ENCODE measurements around the gene ABLIM1.

ABLIM1 gene

DNA sequence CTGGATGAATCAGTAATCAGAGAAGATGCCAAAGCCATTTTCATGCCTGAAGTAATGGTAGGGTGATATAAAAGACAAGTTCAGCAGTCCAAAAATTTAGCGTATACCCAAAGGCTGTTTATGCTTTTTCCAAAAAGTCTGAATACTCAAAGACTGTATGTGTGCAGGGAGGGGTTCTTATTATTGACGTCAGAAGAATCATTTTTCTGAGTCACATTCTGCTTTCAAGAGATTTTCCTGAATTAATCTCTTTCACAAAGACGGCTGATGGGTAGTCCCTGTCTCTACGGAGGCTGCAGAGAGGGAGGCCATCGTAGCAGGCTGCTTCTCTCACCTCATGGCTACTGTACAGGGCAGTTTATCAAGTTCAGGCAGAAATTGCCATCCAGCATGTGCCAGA is 30.7 kb upstream of the ABLIM1 start:
- Histone ChIP-seq H3K4me3 (ENCODE audit: low read length in 2 of 2) (no peak overlapping the region), H3K27ac (ENCODE audit: low read depth in 2 of 2, low read length in 2 of 2) (no peak overlapping the region), H3K36me3 (ENCODE audit: control insufficient read depth in 2 of 2, insufficient read depth in 2 of 2, low read length in 2 of 2) (no peaks in the 10 kb centered on the region), H3K27me3 (ENCODE audit: control insufficient read depth in 2 of 2, insufficient read depth in 2 of 2, low read length in 2 of 2) (no peaks in the 10 kb centered on the region), H3K9me3 (ENCODE audit: control insufficient read depth in 2 of 2, low read length in 2 of 2) (no peaks in the 10 kb centered on the region), H3K4me1 (ENCODE audit: control insufficient read depth in 2 of 2, insufficient read depth in 2 of 2, low read length in 2 of 2) (peaks cover 18% of the 10 kb centered on the region in 2 donors), H3K9ac (ENCODE audit: low read depth in 1 of 2, low read length in 2 of 2) (no peak overlapping the region)

DNA sequence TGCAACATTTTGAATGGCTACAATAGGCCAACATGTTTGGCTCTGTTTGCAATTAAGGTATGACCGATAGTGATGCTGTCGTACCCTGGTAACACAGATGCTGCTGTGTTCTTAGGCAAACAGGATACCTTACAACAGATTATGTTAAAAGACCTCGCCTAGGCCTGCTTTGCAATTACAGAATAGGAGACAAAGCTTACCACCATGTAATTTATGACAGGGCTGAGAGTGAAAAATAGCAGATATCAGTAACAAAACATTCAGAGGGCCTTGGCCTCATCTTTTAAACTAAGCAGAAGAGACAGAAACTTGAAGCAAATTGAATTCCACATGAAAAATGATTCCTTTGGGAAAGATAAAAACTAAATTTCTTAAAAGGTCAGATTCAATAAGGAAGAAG is 29.4 kb upstream of the ABLIM1 start:
- no peaks in the 10 kb centered on the region for H3K27me3 ChIP-seq (ENCODE audit: control insufficient read depth in 2 of 2, insufficient read depth in 2 of 2, low read length in 2 of 2)
- no peak overlapping the region for H3K27ac ChIP-seq (ENCODE audit: low read depth in 2 of 2, low read length in 2 of 2)

GRCh38 chr10:114686013-114686412 is 27.9 kb upstream of the ABLIM1 start:
- Histone ChIP-seq H3K36me3 (ENCODE audit: control insufficient read depth in 2 of 2, insufficient read depth in 2 of 2, low read length in 2 of 2) (no peaks in the 10 kb centered on the region), H3K27me3 (ENCODE audit: control insufficient read depth in 2 of 2, insufficient read depth in 2 of 2, low read length in 2 of 2) (no peaks in the 10 kb centered on the region), H3K4me1 (ENCODE audit: control insufficient read depth in 2 of 2, insufficient read depth in 2 of 2, low read length in 2 of 2) (peaks cover 24 to 34% of the 10 kb centered on the region in 2 donors), H3K27ac (ENCODE audit: low read depth in 2 of 2, low read length in 2 of 2) (no peak overlapping the region), H3K9me3 (ENCODE audit: control insufficient read depth in 2 of 2, low read length in 2 of 2) (no peaks in the 10 kb centered on the region), H3K9ac (ENCODE audit: low read depth in 1 of 2, low read length in 2 of 2) (no peak overlapping the region), H3K4me3 (ENCODE audit: low read length in 2 of 2) (no peak overlapping the region)

More for the DNA sequence above, 29.4 kb upstream of the ABLIM1 start:
- Histone ChIP-seq H3K9me3 (ENCODE audit: control insufficient read depth in 2 of 2, low read length in 2 of 2) (no peaks in the 10 kb centered on the region), H3K36me3 (ENCODE audit: control insufficient read depth in 2 of 2, insufficient read depth in 2 of 2, low read length in 2 of 2) (no peaks in the 10 kb centered on the region), H3K9ac (ENCODE audit: low read depth in 1 of 2, low read length in 2 of 2) (no peak overlapping the region), H3K4me1 (ENCODE audit: control insufficient read depth in 2 of 2, insufficient read depth in 2 of 2, low read length in 2 of 2) (peaks cover 24 to 27% of the 10 kb centered on the region in 2 donors), H3K4me3 (ENCODE audit: low read length in 2 of 2) (no peak overlapping the region)

GRCh38 chr10:114685456-114685855 is 27.4 kb upstream of the ABLIM1 start:
- Histone ChIP-seq H3K4me3 (ENCODE audit: low read length in 2 of 2) (no peak overlapping the region), H3K9ac (ENCODE audit: low read depth in 1 of 2, low read length in 2 of 2) (no peak overlapping the region), H3K4me1 (ENCODE audit: control insufficient read depth in 2 of 2, insufficient read depth in 2 of 2, low read length in 2 of 2) (peaks cover 24 to 34% of the 10 kb centered on the region in 2 donors), H3K27me3 (ENCODE audit: control insufficient read depth in 2 of 2, insufficient read depth in 2 of 2, low read length in 2 of 2) (no peaks in the 10 kb centered on the region), H3K36me3 (ENCODE audit: control insufficient read depth in 2 of 2, insufficient read depth in 2 of 2, low read length in 2 of 2) (no peaks in the 10 kb centered on the region), H3K27ac (ENCODE audit: low read depth in 2 of 2, low read length in 2 of 2) (peak overlapping the region; percentile 90 to 91), H3K9me3 (ENCODE audit: control insufficient read depth in 2 of 2, low read length in 2 of 2) (no peaks in the 10 kb centered on the region)

- Histone ChIP-seq H3K4me1 (ENCODE audit: control insufficient read depth in 2 of 2, insufficient read depth in 2 of 2, low read length in 2 of 2) (peaks cover 24 to 34% of the 10 kb centered on the region in 2 donors), H3K27ac (ENCODE audit: low read depth in 2 of 2, low read length in 2 of 2) (peak overlapping the region; percentile 90 to 91), H3K27me3 (ENCODE audit: control insufficient read depth in 2 of 2, insufficient read depth in 2 of 2, low read length in 2 of 2) (no peaks in the 10 kb centered on the region), H3K36me3 (ENCODE audit: control insufficient read depth in 2 of 2, insufficient read depth in 2 of 2, low read length in 2 of 2) (no peaks in the 10 kb centered on the region), H3K9me3 (ENCODE audit: control insufficient read depth in 2 of 2, low read length in 2 of 2) (no peaks in the 10 kb centered on the region), H3K9ac (ENCODE audit: low read depth in 1 of 2, low read length in 2 of 2) (peak overlapping the region; percentile 59 to 60), H3K4me3 (ENCODE audit: low read length in 2 of 2) (peak overlapping the region; percentile 64 to 66)
Measured at GRCh38 chr10:114684822-114685209, 26.7 kb upstream of the ABLIM1 start.

GRCh38 chr10:114684084-114684821 is 26.2 kb upstream of the ABLIM1 start:
- Histone ChIP-seq H3K4me3 (ENCODE audit: low read length in 2 of 2) (peak overlapping the region; percentile 64 to 66), H3K9ac (ENCODE audit: low read depth in 1 of 2, low read length in 2 of 2) (peak overlapping the region; percentile 59 to 60), H3K27ac (ENCODE audit: low read depth in 2 of 2, low read length in 2 of 2) (peak overlapping the region; percentile 90 to 91), H3K36me3 (ENCODE audit: control insufficient read depth in 2 of 2, insufficient read depth in 2 of 2, low read length in 2 of 2) (no peaks in the 10 kb centered on the region), H3K9me3 (ENCODE audit: control insufficient read depth in 2 of 2, low read length in 2 of 2) (no peaks in the 10 kb centered on the region), H3K27me3 (ENCODE audit: control insufficient read depth in 2 of 2, insufficient read depth in 2 of 2, low read length in 2 of 2) (no peaks in the 10 kb centered on the region), H3K4me1 (ENCODE audit: control insufficient read depth in 2 of 2, insufficient read depth in 2 of 2, low read length in 2 of 2) (peaks cover 24 to 34% of the 10 kb centered on the region in 2 donors)

DNA sequence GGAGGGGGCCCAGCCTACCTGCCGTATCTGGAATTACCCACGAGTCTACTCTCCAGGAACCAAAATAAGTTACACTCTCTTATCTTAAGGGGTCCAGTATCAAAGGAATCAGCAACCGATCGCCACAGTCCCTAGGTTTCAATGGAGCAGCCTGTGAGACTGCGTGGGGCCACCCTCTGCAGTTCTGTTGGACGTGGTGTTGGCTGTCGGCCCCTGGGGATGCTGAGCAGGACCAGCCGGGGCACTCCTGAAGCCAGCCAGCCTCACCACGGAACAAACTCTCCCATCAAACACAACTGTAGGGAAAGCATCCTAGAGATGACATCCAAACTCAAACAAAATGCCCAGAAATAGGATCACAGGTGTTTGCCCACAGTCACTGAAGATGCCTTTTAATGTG is 25.5 kb upstream of the ABLIM1 start:
- no peaks in the 10 kb centered on the region for H3K36me3 ChIP-seq (ENCODE audit: control insufficient read depth in 2 of 2, insufficient read depth in 2 of 2, low read length in 2 of 2)
- H3K4me3 ChIP-seq (ENCODE audit: low read length in 2 of 2): peak overlapping the region; percentile 64 to 66
- no peaks in the 10 kb centered on the region for H3K9me3 ChIP-seq (ENCODE audit: control insufficient read depth in 2 of 2, low read length in 2 of 2)
- peak overlapping the region; percentile 69 to 91 for H3K27ac ChIP-seq (ENCODE audit: low read depth in 2 of 2, low read length in 2 of 2)
- H3K4me1 ChIP-seq (ENCODE audit: control insufficient read depth in 2 of 2, insufficient read depth in 2 of 2, low read length in 2 of 2): peaks cover 24 to 34% of the 10 kb centered on the region in 2 donors
- H3K9ac ChIP-seq (ENCODE audit: low read depth in 1 of 2, low read length in 2 of 2): peak overlapping the region; percentile 18 to 20
- H3K27me3 ChIP-seq (ENCODE audit: control insufficient read depth in 2 of 2, insufficient read depth in 2 of 2, low read length in 2 of 2): no peaks in the 10 kb centered on the region

- no peaks in the 10 kb centered on the region for H3K27me3 ChIP-seq (ENCODE audit: control insufficient read depth in 2 of 2, insufficient read depth in 2 of 2, low read length in 2 of 2)
- no peaks in the 10 kb centered on the region for H3K9me3 ChIP-seq (ENCODE audit: control insufficient read depth in 2 of 2, low read length in 2 of 2)
- peak overlapping the region in 1 of 2 donors; percentile 18 for H3K9ac ChIP-seq (ENCODE audit: low read depth in 1 of 2, low read length in 2 of 2)
- H3K4me1 ChIP-seq (ENCODE audit: control insufficient read depth in 2 of 2, insufficient read depth in 2 of 2, low read length in 2 of 2): peaks cover 24 to 34% of the 10 kb centered on the region in 2 donors
- H3K36me3 ChIP-seq (ENCODE audit: control insufficient read depth in 2 of 2, insufficient read depth in 2 of 2, low read length in 2 of 2): no peaks in the 10 kb centered on the region
- H3K4me3 ChIP-seq (ENCODE audit: low read length in 2 of 2): peak overlapping the region; percentile 64 to 66
- H3K27ac ChIP-seq (ENCODE audit: low read depth in 2 of 2, low read length in 2 of 2): peak overlapping the region; percentile 69 to 91
Measured at GRCh38 chr10:114683162-114683561, 25.1 kb upstream of the ABLIM1 start.

DNA sequence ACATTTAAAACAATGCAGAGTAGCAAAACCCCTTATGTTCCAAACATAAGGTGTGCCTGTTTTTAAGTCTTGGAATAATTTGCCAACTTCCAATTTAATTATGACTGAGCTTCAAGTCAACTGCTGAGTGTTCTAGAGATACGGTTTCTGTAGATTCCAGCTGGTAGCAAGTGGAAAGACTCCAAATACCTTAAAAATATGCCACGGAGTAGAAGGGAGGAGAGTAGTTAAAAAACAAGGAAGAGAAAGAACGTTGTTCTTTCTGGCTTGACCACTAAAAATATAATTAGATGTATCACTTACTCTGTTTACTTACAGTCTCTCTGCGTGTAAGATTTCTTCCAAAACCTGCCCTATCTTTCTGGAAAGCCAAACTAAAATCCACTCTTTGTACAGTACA is 24.5 kb upstream of the ABLIM1 start:
- H3K9ac ChIP-seq (ENCODE audit: low read depth in 1 of 2, low read length in 2 of 2): no peak overlapping the region
- no peak overlapping the region for H3K27ac ChIP-seq (ENCODE audit: low read depth in 2 of 2, low read length in 2 of 2)
- peaks cover 24 to 34% of the 10 kb centered on the region in 2 donors for H3K4me1 ChIP-seq (ENCODE audit: control insufficient read depth in 2 of 2, insufficient read depth in 2 of 2, low read length in 2 of 2)
- H3K4me3 ChIP-seq (ENCODE audit: low read length in 2 of 2): no peak overlapping the region
- no peaks in the 10 kb centered on the region for H3K27me3 ChIP-seq (ENCODE audit: control insufficient read depth in 2 of 2, insufficient read depth in 2 of 2, low read length in 2 of 2)
- no peaks in the 10 kb centered on the region for H3K9me3 ChIP-seq (ENCODE audit: control insufficient read depth in 2 of 2, low read length in 2 of 2)
- no peaks in the 10 kb centered on the region for H3K36me3 ChIP-seq (ENCODE audit: control insufficient read depth in 2 of 2, insufficient read depth in 2 of 2, low read length in 2 of 2)

DNA sequence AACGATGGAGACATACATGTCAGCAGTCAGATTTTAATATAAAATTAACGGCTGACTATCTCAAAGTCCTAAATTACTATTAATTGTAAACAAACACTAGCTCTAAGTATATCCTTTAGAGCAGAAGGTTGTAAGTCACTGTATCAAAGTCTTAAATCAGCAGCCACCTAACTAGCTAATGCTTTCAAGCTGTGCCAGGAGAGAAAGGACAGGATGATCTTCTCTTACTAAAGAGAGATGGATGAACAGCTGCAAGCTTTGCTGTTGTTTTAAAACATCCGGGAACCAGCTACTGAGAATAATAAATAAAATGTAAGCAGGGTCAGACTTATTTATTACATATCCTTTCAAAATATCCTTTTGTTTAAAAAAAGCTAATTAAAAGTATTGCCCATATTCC is 24.0 kb upstream of the ABLIM1 start:
- Histone ChIP-seq H3K4me1 (ENCODE audit: control insufficient read depth in 2 of 2, insufficient read depth in 2 of 2, low read length in 2 of 2) (peaks cover 24 to 34% of the 10 kb centered on the region in 2 donors), H3K4me3 (ENCODE audit: low read length in 2 of 2) (no peak overlapping the region), H3K27me3 (ENCODE audit: control insufficient read depth in 2 of 2, insufficient read depth in 2 of 2, low read length in 2 of 2) (no peaks in the 10 kb centered on the region), H3K9ac (ENCODE audit: low read depth in 1 of 2, low read length in 2 of 2) (no peak overlapping the region), H3K27ac (ENCODE audit: low read depth in 2 of 2, low read length in 2 of 2) (no peak overlapping the region), H3K36me3 (ENCODE audit: control insufficient read depth in 2 of 2, insufficient read depth in 2 of 2, low read length in 2 of 2) (no peaks in the 10 kb centered on the region), H3K9me3 (ENCODE audit: control insufficient read depth in 2 of 2, low read length in 2 of 2) (no peaks in the 10 kb centered on the region)

All from mucosa of rectum (tissue), 2 donors.